ENCODE data around the gene ANKDD1B.

DNA sequence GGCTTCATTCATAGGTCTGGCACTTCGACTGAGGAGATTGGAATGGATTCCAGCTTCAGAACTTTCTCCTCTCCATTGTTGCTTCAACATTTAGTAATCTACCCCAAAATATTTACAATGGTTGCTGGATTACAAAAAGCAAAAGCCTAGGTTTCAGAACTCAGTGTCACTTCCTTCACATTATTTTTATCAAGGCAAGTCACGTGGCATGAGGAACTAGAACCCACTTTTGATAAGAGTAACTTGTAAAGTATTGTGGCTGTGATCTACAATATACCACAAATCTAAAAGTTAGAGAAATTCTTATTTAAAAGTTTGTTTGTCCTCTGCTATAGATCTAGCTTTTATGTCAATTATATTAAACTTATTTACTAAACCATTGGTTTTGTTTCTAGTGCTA, 39.7 kb upstream of the ANKDD1B start:
- TF ChIP-seq, protein P1, sequence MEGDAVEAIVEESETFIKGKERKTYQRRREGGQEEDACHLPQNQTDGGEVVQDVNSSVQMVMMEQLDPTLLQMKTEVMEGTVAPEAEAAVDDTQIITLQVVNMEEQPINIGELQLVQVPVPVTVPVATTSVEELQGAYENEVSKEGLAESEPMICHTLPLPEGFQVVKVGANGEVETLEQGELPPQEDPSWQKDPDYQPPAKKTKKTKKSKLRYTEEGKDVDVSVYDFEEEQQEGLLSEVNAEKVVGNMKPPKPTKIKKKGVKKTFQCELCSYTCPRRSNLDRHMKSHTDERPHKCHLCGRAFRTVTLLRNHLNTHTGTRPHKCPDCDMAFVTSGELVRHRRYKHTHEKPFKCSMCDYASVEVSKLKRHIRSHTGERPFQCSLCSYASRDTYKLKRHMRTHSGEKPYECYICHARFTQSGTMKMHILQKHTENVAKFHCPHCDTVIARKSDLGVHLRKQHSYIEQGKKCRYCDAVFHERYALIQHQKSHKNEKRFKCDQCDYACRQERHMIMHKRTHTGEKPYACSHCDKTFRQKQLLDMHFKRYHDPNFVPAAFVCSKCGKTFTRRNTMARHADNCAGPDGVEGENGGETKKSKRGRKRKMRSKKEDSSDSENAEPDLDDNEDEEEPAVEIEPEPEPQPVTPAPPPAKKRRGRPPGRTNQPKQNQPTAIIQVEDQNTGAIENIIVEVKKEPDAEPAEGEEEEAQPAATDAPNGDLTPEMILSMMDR (IDR thresholded peaks at IDR 0.05; ENCODE audit: low read length) = no peak
- TF ChIP-seq EZH2phosphoT487 (IDR thresholded peaks at IDR 0.05; ENCODE audit: low read length) (no peak), EZH2 (optimal IDR thresholded peaks at IDR 0.05; ENCODE audit: low read depth, low read length) (no peak)

All from MM.1S (cell line).